NCI-H1436 treated with DMSO at 0.1 percent for 48 hours (cell line): ENCODE measurements around the gene POLR3GL.
A peak's percentile ranks its signal among the peaks of the same experiment; 100 is the strongest.

Experiments used
- DNase-seq: peaks from one replicate; lab custom pipeline; 2025; lab: John Stamatoyannopoulos, UW

Gene POLR3GL

DNA sequence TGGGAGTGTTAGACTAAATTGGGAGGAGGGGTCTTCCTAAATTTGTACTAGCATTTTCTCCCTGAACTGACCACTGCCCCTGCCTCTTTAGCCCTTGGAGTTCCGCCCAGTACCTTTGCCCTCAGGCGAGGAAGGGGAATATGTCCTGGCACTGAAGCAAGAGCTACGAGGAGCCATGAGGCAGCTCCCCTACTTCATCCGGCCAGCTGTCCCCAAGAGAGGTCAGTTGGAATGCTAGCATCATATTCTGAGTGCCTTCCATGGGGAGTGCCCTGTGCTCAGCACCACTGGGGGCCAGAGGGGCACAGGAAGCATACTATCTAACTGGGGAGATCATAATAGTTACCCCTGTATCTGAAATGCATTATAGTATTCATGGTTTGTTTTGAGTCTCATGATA lies 10.7 kb downstream of the POLR3GL start:
- DNase-seq: no peak

DNA sequence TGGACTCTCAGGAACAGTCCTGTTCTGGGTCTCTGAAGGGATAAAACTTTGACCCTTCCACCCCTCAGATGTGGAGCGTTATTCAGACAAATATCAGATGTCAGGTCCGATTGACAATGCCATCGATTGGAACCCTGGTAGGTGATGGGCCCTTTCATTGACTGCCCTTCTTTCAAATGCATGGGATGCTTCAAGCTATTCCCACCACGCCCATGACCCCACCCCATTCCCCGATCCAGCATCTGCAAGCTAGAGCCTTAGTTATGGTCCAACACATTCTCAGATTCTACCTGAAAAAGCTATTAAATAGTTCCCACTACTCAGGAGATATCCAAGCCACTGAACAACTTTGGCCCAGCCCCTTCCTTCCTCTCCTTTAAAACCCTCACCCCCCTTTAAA lies 12.5 kb downstream of the POLR3GL start:
- no peak for DNase-seq

DNA sequence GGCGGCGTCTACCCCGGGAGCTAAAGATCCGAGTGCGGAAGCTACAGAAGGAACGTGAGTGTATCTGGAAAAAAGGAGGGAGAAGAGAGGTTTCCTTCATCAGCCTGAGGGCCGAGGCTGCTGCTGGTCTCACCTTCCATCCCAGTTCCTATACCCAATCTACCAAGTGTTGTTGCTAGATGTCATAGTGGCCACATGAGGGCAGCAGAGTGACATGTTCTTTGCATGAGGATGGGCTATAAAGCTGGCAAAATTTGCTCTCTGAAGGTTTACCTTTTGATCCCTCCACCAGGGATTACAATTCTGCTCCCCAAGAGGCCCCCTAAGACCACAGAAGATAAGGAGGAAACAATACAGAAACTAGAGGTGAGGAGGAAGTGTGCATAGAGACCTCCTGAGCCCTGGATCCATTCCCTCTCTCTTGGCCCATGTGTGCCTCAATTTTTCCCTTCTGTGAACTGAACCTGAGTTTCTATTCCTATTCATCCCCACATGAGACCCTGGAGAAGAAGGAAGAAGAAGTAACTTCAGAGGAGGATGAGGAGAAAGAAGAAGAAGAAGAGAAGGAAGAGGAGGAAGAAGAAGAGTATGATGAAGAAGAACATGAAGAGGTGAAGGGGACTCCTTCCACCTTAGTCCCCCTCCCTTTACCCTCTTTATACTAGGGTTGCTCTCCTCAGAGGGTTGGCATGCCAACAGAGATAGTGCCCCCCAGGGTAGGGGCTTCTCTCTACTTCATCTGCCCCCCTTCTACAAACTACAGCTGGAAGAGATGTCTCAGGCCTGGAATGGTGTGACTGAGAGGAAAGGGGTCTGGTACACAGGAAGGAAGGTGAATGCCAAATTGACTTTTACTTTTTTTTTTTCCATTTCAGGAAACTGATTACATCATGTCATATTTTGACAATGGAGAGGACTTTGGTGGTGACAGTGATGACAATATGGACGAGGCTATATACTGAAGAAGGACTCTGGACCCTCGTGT lies 13.3 kb downstream of the POLR3GL start:
- DNase-seq: peak; percentile 55

DNA sequence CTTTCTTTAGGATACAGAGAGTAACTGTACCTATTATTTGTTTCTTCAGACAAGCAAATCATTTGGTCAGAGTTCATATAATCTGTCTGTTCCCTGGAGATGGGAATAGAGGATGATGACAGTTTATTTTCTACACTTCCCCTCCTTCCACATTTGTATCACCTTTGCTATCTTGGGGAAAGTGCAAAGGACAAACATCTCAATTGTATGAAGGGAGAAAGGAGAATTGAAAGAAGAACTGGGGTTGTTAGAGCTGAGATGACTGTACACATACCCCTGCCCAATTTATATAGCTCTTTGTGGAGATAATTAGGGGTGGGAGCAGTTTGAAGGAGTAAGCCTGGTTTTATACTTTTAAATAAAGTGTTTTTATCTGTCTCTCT lies 14.0 kb downstream of the POLR3GL start:
- DNase-seq: no peak

DNA sequence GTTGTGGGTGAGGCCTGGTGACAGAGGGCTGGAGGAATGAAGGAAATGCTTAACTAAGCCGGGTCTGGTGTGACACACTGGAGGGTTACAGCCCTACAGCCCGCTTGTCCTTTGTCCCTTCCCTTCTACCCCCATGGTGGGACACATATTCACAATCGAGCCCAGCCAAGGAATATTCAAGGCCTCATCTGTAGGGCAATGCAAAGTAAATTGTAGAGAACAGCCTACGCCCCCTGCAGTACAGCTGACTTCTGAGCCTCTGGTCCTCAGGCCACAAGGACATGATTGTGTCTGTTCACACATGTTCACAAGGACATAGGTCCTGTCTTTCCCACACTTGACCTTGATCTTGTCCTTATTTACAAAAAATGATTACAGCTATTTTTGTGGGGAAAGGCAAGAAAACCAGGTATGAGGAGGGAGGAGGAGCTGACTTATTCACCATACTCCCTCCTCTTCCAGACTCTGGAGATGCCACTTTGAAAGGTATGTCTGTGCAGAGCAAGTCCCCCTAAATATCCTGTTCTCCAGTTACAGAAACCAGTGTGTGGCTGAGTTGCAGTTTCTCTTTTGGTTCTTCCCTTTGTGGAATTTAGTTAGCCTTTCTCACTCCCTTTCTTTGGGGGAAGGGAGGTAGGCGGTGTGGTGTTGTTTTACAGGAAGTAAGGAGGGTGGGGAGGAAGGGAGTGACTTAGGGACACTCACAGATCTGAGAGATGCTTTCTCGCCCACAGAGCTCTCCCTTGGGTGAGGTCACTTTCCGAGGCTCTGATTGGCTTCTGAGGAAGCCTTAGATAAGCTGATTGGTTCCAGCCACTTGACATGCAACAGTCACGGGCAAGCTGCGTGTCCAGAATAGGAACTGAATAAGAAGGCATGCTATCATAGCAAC lies 14.6 kb downstream of the POLR3GL start:
- DNase-seq: peak; percentile 98

DNA sequence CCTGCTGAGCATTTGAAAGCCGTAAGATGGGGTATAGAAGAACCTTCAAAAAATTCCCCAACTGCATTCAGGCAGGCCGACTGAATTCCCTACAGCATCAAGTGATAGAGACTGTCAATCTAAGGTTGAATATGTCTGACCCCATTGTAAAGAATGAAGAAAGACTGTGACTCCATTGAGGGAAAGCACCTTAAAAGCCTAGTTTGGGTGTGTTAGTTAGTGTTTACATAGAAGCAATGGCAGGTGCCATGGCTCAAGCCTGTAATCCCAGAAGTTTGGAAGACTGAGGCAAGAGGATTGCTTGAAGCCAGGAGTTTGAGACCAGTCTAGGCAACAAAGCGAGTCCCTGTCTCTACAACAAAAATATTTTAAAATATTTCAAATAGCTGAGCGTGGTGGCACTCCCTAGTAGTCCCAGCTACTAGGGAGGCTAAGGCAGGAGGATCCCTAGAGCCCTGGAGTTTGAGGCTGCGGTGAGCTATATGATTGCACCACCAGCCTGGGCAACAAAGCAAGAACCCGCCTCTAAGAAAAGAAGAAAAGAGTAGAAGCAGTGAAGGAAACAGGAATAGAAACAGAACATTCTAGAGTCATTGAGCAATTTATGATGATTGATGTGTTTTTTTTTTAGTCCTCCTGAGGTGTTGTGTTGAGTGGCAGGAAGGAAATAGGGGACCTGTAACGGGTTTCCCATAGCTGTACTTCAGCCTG lies 15.4 kb downstream of the POLR3GL start:
- DNase-seq: no peak

DNA sequence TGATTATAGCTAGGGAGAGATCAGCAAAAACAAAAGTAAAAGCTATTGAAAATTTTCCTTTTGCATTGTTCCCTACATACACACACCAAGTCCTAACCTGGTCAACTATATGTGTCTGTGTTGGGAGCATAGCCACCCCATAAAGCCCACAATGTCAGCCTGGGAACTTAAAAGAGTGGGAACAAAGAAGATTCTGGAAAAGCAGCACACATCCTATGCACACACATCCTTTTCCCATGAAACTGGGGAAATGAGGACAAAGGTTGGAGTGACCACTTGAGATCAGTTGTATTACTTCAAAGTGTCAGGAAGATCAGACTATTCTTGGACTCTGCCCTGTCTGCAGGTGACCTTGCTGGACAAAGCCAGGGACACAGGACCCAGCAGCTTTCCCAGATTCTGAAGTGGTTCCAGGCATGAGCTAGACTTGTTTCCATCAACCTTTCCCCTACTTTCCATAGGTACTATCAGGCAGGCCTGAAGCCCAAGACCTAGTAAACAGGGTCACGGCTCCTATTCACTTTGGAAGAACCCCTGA lies 16.0 kb downstream of the POLR3GL start:
- no peak for DNase-seq

DNA sequence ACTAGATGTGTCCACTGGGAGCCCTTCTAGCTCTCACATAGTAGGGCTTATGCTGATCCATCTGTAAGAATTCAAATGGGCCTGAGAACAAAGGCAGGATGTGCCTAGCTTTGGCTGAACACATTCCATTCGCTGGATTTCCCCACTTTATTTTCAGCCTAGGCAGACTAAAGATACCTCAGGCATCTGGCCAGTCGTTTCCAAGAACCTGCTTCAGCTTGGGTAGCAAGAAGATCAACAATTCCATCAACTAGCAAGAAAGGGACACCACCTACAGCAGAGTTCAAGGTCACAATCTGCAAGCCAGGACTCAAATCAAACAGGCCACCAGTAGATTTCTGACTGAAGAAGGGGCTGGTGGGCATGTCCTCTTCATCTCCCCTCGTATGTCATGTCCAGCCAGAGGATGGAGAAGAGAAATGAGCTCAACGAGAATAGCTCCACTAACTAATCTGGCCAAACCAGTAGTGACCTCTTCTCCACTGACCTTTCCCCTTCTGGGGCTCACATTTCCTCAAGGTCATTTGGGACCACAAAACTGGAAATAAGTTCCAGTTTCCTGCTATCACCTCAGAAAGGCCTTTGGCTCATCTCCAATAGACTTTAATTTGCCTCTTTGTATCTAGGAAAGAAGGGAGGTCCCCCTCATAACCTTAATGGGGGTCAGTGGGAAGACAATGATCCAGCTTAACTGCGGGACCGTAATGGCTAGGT lies 17.7 kb downstream of the POLR3GL start:
- DNase-seq: no peak

DNA sequence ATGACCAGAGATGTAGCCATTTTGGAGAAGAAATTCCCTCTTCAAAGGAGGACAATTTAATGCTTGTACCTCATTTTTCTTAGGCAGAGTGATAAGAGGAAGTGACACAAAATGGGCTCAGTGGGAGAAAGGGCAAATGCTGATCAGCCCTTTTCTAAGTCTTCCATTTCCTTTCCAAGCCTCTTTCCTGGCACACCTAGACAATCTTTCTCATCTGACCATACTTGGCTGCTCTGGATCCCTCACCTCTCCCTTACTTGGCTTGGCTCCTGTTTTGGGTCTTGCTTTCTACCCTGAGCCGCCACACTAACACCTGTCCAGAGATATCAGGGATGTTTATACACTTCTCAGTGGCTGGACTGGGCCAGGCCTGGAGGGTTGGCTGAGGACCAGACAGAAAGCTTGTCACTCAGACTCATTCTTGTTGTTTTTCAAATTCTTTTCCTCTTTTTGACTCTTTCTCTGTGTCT lies 18.8 kb downstream of the POLR3GL start:
- DNase-seq: no peak

DNA sequence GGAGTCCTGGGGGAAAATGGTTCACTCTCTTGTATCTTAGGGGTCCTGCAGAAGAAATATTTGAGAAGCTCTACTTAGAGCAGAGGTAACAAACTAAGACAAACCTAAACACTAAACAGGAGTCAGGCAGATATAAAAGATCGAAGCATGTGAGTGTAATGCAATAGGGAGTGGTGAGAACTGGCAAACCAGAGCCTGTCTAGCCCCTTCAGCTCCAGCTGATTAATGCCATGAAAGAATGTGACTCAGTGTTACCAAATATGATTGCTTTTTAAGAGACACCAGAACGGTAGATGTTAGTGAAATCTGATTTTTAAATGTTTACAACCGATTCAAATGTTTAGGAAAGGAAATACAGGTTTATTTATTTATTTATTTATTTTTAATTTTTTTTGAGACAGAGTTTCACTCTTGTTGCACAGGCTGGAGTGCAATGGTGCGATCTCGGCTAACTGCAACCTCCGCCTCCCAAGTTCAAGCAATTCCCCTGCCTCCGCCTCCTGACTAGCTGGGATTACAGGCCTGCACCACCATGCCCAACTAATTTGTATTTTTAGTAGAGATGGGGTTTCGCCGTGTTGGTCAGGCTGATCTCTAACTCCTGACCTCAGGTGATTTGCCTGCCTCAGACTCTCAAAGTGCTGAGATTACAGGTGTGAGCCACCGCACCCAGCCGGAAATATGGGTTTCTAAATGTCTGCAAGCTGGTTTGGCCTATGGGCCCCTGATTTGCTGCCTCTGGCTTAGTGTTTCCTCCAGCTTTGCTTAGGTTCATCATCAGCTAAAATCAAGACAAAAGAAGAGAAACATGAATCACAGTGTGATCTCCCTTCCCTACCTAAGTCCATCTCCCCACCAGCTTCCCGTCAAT lies 19.7 kb downstream of the POLR3GL start:
- no peak for DNase-seq

DNA sequence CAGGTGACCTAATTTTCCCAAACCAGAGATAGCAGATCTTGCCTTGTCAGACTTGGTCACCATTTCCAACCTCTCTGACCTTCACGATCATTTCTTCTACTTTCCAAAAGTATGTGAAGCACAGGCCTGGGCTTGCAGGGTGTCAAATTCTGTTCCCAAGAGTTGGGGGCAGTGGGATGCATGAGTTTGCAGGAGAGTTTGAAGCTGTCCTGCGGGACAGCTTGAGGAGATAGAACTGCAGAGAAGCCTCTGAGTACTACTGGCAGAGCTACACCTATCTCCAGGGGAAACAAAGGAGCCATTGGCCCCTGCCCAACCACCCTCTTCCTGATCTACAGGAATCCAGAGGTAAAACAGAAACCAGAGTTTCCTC lies 20.6 kb downstream of the POLR3GL start:
- no peak for DNase-seq

DNA sequence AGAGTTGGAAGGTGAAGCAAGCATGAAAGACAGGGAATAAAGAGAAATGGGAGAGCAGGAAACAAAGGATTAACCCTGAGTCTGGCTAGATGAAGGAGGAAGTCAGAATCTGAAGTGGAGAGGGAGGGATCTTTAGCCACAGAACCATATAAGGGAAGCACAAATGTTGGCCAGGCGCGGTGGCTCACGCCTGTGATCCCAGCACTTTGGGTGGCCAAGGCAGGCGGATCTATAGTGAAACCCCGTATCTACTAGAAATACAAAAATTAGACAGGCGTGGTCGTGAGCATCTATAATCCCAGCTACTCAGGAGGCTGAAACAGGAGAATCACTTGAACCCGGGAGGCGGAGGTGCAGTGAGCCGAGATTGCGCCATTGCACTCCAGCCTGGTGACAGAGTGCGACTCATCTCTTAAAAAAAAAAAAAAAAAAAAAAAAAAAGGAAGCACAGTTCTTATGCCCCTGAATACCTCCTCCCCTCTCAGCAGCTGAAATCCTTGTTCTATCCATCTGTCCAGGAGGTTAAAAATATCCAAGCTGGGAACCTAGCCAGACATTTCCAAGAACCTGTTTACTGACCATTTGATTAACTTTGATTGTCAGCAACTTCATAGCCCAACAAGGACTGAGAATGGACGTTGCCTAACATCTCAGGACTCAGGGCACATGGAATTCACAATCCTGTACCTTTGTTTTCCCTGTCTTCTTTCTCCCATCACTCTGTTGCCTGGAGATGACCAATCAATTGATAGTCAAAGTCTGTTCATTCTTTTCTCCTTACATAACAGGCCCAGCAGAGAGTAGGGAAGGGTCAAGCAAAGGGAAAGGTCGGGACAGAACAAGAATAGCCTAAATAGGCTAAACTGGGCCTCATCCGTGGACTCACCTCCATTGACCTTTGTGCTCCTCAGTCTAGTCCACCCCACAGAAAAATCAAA lies 21.3 kb downstream of the POLR3GL start:
- DNase-seq: no peak

DNA sequence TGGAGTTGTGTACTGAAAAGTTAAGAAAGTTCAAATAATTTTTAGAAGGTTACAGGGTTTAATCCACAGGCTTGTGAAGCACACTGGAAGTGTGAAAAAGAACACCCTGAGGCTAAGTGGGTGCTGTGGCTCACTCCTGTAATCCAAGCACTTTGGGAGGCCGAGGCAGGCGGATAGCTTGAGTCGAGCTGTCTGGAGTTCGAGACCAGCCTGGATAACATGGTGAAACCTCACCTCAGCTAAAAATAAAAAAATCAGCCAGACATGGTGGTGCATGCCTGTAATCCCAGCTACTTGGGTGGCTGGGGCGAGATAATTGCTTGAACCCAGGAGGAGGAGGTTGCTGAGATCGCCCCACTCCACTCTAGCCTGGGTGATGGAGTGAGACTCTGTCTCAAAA lies 22.1 kb downstream of the POLR3GL start:
- no peak for DNase-seq

DNA sequence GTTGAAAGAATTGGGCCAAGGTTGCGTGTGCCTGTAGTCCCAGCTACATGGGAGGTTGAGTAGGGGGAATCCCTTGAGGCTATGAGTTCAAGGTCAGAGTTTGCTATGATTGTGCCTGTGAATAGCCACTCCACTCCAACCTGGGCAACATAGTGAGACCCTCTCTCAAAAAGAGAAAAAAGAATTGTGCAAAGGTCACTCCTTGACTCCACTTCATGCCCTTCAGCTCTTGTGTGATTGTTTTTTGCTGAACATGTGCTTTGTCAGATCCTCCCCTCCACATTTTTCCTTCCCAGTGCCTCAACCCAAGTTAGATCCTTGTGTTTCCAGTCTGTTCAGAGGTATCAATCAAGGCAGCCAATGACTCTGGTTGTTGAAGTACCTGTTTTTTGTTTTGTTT lies 23.4 kb downstream of the POLR3GL start:
- DNase-seq: no peak

DNA sequence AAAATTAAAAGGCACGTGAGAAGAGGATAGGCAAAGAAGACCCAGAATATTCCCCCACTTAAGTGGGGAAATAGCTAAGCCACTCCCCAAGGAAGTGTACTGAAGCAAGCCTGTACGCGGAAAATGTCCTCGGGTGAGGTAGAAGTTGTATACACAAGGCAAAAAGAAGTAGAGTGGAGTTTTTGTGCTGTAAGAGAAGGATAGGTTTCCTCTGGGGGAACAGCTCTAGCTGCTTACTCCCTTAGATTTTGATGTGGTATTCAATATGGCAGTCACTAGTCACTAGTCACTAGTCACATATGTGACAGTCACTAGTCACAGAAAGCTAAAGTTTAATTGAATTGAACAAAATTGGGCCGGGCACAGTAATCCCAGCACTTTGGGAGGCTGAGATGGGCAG lies 24.3 kb downstream of the POLR3GL start:
- DNase-seq: no peak

DNA sequence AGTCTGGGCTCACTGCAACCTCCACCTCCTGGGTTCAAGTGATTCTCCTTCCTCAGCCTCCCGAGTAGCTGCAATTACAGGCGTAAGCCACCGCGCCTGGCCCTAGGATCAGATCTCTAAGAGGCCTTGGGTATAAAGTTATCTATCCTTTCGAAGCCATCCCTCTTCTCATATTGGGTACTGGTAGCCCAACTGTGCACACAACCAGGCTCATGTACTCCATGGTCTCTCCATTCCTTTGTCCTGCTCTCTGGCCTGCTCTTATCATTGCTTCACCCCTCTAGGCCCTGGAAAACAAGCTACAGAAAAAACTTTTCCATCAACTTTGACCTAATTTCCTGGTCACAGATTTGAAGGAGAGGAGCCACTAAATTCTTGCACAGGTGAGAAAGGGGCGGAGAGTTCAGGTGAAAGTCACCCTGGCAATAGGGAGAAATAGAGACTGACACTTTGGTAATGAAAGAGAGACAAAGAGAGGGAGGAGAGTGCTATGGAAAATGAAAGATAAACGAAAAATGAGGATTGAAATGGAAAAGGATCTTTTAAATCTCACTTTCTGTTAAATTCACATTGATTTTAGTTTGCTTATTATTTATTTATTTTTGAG lies 25.9 kb downstream of the POLR3GL start:
- no peak for DNase-seq

DNA sequence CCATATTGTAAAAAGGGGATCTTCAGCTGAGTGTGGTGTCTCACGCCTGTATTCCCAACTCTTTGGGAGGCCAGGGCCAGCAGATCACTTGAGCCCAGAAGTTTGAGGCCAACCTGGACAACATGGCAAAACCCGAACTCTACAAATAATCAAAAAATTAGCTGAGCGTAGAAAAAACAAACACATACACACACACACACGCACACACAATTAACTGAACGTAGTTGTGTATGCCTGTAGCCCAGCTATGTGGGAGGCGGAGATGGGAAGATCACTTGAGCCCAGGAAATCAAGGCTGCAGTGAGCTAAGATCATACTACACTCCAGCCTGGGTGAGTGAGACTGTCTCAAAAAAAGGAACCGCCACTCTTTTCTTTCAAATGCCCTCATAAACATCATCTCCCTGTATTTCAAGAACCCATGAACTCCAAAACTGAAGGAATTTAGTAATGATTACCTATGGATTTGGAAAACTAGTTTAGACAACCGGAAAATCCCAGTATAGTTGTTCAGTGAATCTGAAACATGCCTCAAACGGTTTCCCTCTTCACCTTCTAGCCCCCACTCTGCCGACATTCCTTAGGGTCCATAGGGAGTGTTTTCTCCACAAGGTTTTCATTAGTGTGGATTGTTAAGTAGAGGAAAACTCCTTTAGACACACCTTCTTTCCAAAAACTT lies 27.4 kb downstream of the POLR3GL start:
- no peak for DNase-seq

DNA sequence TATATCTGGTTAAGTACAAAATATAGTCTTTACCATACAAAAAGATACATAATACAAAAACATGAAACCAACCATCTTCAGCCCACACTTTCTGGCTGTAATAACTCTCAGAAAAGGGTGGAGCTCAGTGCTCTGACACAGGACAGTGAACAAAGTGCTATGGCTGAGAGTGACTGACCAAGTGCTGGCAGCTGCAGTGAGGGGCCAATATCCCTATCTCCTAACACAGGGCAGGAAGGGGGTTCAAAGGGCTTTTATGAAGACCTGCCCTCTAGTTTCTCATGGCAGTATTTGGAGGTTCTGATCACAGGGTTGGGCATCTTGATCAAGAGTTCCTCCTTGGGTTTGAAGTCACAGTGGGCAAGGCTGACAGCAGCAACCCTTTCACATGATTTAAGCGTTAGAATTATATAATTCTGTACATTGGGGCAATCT lies 28.0 kb downstream of the POLR3GL start:
- DNase-seq: no peak
